Measurements from ENCODE around the gene HPSE2. TPM values are rescaled to one million over a fixed set of nuclear protein-coding genes. Genes with fewer than 3 reads are reported as not detected.

HPSE2 gene
- total and polyA plus RNA-seq, 2 of the 8 experiments (the other 6 are each of a cell fraction or from before 2014, with no cell fraction given) = 0.41 to 0.58 TPM

DNA sequence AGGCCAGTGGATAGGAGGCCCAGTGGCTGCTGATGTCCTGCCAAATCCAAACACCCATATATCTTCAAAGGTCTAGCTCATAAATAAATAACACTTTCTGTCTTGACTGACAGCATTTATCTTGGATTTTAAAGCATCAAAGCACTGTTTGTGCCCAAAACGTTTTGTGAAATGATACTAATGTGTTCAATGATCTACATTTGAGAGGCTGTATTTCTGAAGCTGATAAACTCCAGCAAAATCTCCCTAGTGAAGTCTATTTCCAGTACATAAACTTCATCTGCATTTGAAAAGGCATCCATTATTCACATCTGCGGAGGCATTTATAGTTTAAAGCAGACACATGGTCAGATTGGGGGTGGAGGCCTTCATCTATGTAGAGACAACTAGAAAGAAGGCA, 276.3 kb downstream of the HPSE2 start:
- FAIRE-seq (no peak), DNase-seq (ENCODE audit: low read depth in 1 of 2, low spot score in 2 of 2) (no peak)
- H3K23me2 ChIP-seq (ENCODE audit: low read depth, low read length) = no peaks in the 10 kb centered on the region
- no peak overlapping the region for H3K4me2 ChIP-seq (ENCODE audit: insufficient read depth in 1 of 2, low read depth in 2 of 2, low read length in 2 of 2)
- 0 out of 7 replicates have a peak, but pooled peaks cover 0 to 3% (median 0%) of the 10 kb centered on the region in 4 experiments for H3K4me1 ChIP-seq (replicated peaks in 1 of 4; ENCODE audit: control insufficient read depth in 3 of 4, insufficient read depth in 4 of 4, low read length in 3 of 4)
- no peaks in the 10 kb centered on the region for H4K20me1 ChIP-seq (replicated peaks in 1 of 2; ENCODE audit: control insufficient read depth in 1 of 2, insufficient read depth in 2 of 2, low read length in 2 of 2)
- H3K18ac ChIP-seq (ENCODE audit: extremely low read depth, low read length) = no peak overlapping the region
- H3K79me2 ChIP-seq (ENCODE audit: control insufficient read depth in 1 of 2, insufficient read depth in 2 of 2, low read length in 2 of 2) = no peaks in the 10 kb centered on the region
- no peak overlapping the region for H3K56ac ChIP-seq (replicated peaks; ENCODE audit: insufficient read length, low read depth, low read length)
- ChIA-PET CTCF (ENCODE audit: partially characterized antibody) (no interaction called here), POLR2A (ENCODE audit: partially characterized antibody) (no interaction called here)
- H2BK5ac ChIP-seq (ENCODE audit: low read depth, low read length) = no peak overlapping the region
- WGBS, 2 experiments (ENCODE audit: extremely low coverage in 1 of 2, insufficient coverage in 1 of 2, insufficient read length in 1 of 2, insufficient replicate concordance in 2 of 2, low coverage in 1 of 2, low lambda C conversion rate in 2 of 2, missing lambda C conversion rate in 1 of 2) = 67% methylated on average over 2 of the region's 2 CpGs; no CpG with 5 or more reads in 1 of the 2 experiments
- H2BK20ac ChIP-seq (ENCODE audit: low read length) = no peak overlapping the region
- H3K27me3 ChIP-seq (replicated peaks in 1 of 4; ENCODE audit: control insufficient read depth in 3 of 4, extremely low read depth in 1 of 4, insufficient read depth in 3 of 4, low read length in 3 of 4) = no peaks in the 10 kb centered on the region
- H2BK120ac ChIP-seq (replicated peaks; ENCODE audit: low read depth, low read length) = no peak overlapping the region
- H4K8ac ChIP-seq (ENCODE audit: extremely low read depth, insufficient read depth, low read length) = no peak overlapping the region
- no peak overlapping the region for H4K5ac ChIP-seq (ENCODE audit: insufficient read length, low read depth, low read length)
- H3K27ac ChIP-seq (ENCODE audit: low read depth, low read length) = no peak overlapping the region
- H3K36me3 ChIP-seq (ENCODE audit: control insufficient read depth in 2 of 4, insufficient read depth in 4 of 4, low read length in 3 of 4) = no peaks in the 10 kb centered on the region
- H3K14ac ChIP-seq (ENCODE audit: insufficient read length) = no peak overlapping the region
- H3K9me3 ChIP-seq (ENCODE audit: insufficient read depth in 2 of 2, low read depth in 1 of 2, low read length in 1 of 2) = no peaks in the 10 kb centered on the region
- H3K79me1 ChIP-seq (ENCODE audit: low read depth, low read length) = no peaks in the 10 kb centered on the region
- no peak overlapping the region for H3K9ac ChIP-seq (replicated peaks in 1 of 4; ENCODE audit: extremely low read depth in 1 of 4, low read depth in 3 of 4, low read length in 3 of 4)
- no peak overlapping the region for H3K4ac ChIP-seq (replicated peaks; ENCODE audit: insufficient read length, low read depth, low read length)
- H3K23ac ChIP-seq (ENCODE audit: insufficient read length) = no peak overlapping the region
- H2BK12ac ChIP-seq (ENCODE audit: low read depth, low read length) = no peak overlapping the region
- no peak overlapping the region for H2BK15ac ChIP-seq (ENCODE audit: low read length)
- no peak overlapping the region for H2AK5ac ChIP-seq (ENCODE audit: low read depth, low read length)
- no peak overlapping the region for H2AFZ ChIP-seq (ENCODE audit: low read length)
- H3K4me3 ChIP-seq (ENCODE audit: extremely low read depth in 1 of 4, insufficient read depth in 2 of 4, low read depth in 3 of 4, low read length in 4 of 4) = no peak overlapping the region
- H4K91ac ChIP-seq (replicated peaks; ENCODE audit: insufficient read length, low read length) = no peak overlapping the region
- TF ChIP-seq BACH1 (IDR thresholded peaks at IDR 0.05; ENCODE audit: low read length) (no peak), TEAD4 (IDR thresholded peaks at IDR 0.05; ENCODE audit: low read depth, low read length) (no peak), RFX5 (IDR thresholded peaks at IDR 0.05; ENCODE audit: borderline replicate concordance, low read depth, low read length) (no peak), CBX8 (IDR thresholded peaks at IDR 0.05; ENCODE audit: borderline replicate concordance, low read depth, low read length) (no peak), CBX5 (IDR thresholded peaks at IDR 0.05; ENCODE audit: low read depth, low read length) (no peak), SP2 (IDR thresholded peaks at IDR 0.05; ENCODE audit: low read length) (no peak), HDAC2 (IDR thresholded peaks at IDR 0.05; ENCODE audit: borderline replicate concordance in 1 of 2, low read depth in 2 of 2, low read length in 2 of 2) (no peak), SRF (IDR thresholded peaks at IDR 0.05; ENCODE audit: low read depth, low read length) (no peak), TBP (IDR thresholded peaks at IDR 0.05; ENCODE audit: low read depth, low read length) (no peak)
- TF ChIP-seq, protein P1, sequence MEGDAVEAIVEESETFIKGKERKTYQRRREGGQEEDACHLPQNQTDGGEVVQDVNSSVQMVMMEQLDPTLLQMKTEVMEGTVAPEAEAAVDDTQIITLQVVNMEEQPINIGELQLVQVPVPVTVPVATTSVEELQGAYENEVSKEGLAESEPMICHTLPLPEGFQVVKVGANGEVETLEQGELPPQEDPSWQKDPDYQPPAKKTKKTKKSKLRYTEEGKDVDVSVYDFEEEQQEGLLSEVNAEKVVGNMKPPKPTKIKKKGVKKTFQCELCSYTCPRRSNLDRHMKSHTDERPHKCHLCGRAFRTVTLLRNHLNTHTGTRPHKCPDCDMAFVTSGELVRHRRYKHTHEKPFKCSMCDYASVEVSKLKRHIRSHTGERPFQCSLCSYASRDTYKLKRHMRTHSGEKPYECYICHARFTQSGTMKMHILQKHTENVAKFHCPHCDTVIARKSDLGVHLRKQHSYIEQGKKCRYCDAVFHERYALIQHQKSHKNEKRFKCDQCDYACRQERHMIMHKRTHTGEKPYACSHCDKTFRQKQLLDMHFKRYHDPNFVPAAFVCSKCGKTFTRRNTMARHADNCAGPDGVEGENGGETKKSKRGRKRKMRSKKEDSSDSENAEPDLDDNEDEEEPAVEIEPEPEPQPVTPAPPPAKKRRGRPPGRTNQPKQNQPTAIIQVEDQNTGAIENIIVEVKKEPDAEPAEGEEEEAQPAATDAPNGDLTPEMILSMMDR (IDR thresholded peaks at IDR 0.05; ENCODE audit: control extremely low read depth in 1 of 3, insufficient read depth in 1 of 3, low read depth in 1 of 3, low read length in 3 of 3) = no peak
- TF ChIP-seq, protein P2, sequence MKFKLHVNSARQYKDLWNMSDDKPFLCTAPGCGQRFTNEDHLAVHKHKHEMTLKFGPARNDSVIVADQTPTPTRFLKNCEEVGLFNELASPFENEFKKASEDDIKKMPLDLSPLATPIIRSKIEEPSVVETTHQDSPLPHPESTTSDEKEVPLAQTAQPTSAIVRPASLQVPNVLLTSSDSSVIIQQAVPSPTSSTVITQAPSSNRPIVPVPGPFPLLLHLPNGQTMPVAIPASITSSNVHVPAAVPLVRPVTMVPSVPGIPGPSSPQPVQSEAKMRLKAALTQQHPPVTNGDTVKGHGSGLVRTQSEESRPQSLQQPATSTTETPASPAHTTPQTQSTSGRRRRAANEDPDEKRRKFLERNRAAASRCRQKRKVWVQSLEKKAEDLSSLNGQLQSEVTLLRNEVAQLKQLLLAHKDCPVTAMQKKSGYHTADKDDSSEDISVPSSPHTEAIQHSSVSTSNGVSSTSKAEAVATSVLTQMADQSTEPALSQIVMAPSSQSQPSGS (IDR thresholded peaks at IDR 0.05; ENCODE audit: low read length) = no peak

Measured in H1 (cell line).